ENCODE data around the gene HEMK1.

Gene HEMK1

GRCh38 chr3:50602595-50603191, 33.4 kb downstream of the HEMK1 start:
- DNase-seq (ENCODE audit: low read depth in 2 of 2): no peak

GRCh38 chr3:50603261-50604109, 34.2 kb downstream of the HEMK1 start:
- DNase-seq (ENCODE audit: low read depth in 2 of 2): no peak

GRCh38 chr3:50604110-50604621, 34.8 kb downstream of the HEMK1 start:
- DNase-seq (ENCODE audit: low read depth in 2 of 2): no peak

- no peak for DNase-seq (ENCODE audit: low read depth in 2 of 2)
These were observed 35.6 kb downstream of the HEMK1 start for GRCh38 chr3:50604628-50605588.

GRCh38 chr3:50605901-50606326, 36.6 kb downstream of the HEMK1 start:
- DNase-seq (ENCODE audit: low read depth in 2 of 2): no peak

GRCh38 chr3:50606596-50606995, 37.3 kb downstream of the HEMK1 start:
- no peak for DNase-seq (ENCODE audit: low read depth in 2 of 2)

GRCh38 chr3:50607271-50608091, 38.2 kb downstream of the HEMK1 start:
- DNase-seq (ENCODE audit: low read depth in 2 of 2): no peak

GRCh38 chr3:50608278-50608677, 39.0 kb downstream of the HEMK1 start:
- no peak for DNase-seq (ENCODE audit: low read depth in 2 of 2)

- DNase-seq (ENCODE audit: low read depth in 2 of 2): no peak
These were observed 39.9 kb downstream of the HEMK1 start for GRCh38 chr3:50609071-50609762.

- DNase-seq (ENCODE audit: low read depth in 2 of 2): no peak
These were observed 40.4 kb downstream of the HEMK1 start for GRCh38 chr3:50609763-50610085.

GRCh38 chr3:50610181-50610971, 41.1 kb downstream of the HEMK1 start:
- DNase-seq (ENCODE audit: low read depth in 2 of 2): no peak

GRCh38 chr3:50610992-50611463, 41.7 kb downstream of the HEMK1 start:
- no peak for DNase-seq (ENCODE audit: low read depth in 2 of 2)

GRCh38 chr3:50611464-50612233, 42.3 kb downstream of the HEMK1 start, which contains the start of gene CISH:
Gene CISH, minus strand, starts transcription at chr3:50611774. Its CDS starts 124 bp downstream, at chr3:50611650.
- DNase-seq (ENCODE audit: low read depth in 2 of 2): peak; percentile 88 to 91

GRCh38 chr3:50612234-50612882, 43.0 kb downstream of the HEMK1 start:
- DNase-seq (ENCODE audit: low read depth in 2 of 2): no peak

- no peak for DNase-seq (ENCODE audit: low read depth in 2 of 2)
These were observed 43.9 kb downstream of the HEMK1 start for GRCh38 chr3:50612970-50613846.

GRCh38 chr3:50615190-50615589, 45.9 kb downstream of the HEMK1 start:
- DNase-seq (ENCODE audit: low read depth in 2 of 2): no peak
